Myocyte (in vitro differentiated cells): ENCODE results near the gene MPHOSPH10. TPM values are rescaled to one million over a fixed set of nuclear protein-coding genes. Genes with fewer than 3 reads are reported as not detected.
"Not testable (repeated sequence)": the region's sequence is repeated elsewhere in the genome, so short reads cannot be mapped to it uniquely, and the experiment has no call there.

Source experiments
- DNase-seq: peaks from one replicate; pipeline ENCODE4 v3.0.0-alpha.2; 2012; ENCODE audit warnings: low read depth
- total RNA-seq: library from RNA; depleted of rRNA; stranded (reverse); fragments of >200 nt; gene quantifications from 2 replicates; pipeline ENCODE4 v1.2.3, GENCODE V29; 2014

MPHOSPH10 gene
- total RNA-seq, 1 donor from 2014 or later: 29.0 TPM

DNA sequence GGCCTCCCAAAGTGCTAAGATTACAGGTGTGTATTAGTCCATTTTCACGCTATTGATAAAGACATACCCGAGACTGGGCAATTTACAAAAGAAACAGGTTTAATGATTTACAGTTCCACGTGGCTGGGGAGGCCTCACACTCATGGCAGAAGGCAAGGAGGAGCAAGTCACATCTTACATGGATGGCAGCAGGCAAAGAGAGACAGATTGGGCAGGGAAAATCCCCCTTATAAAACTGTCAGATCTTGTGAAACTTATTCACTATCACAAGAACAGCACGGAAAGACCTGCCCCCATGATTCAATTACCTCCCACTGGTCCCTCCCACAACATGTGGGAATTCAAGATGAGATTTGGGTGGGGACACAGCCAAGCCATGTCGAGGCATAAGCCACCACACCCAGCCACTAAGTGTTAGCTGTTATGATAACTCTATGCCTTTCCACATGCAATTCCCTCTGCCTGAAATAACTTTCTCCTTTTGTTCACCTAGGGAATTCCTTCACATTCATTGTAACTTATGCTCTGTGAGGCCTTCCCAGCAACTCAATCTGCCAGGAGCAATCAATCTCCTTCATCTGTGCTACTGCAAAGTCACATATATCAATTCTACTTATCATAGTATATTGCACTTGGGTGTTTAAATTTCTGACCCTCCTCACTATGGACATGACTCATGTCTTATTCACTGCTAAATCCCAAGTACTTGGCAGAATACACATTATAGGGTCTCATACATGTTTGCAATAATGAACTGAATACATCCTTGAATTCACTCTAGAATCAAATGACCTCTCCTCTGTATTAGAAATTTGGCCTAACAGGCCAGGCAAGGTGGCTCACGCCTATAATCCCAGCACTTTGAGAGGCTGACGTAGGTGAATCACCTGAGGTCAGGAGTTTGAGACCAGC lies 7.8 kb upstream of the MPHOSPH10 start:
- DNase-seq: no peak

GRCh38 chr2:71125506-71126294 lies 4.7 kb upstream of the MPHOSPH10 start:
- no peak for DNase-seq

DNA sequence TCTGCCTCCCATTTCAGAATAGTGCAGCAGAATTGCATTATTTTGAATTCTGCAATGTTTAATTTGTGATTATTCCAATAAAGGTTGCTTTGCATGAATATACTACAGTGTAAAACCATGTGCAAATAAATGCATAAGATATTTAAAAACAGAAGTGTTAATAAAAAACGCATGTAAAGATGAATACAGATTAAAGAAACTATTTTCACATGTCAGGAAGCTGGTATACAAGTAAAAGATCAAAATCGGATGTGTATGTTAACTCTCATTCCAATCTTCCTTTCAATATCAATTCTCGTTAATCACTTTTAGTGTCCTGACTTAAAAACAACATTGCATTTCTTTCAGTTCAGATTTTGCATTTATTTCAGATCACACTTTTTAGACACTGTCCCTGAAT lies 3.5 kb upstream of the MPHOSPH10 start:
- no peak for DNase-seq

- DNase-seq: peak; percentile 15
Measured at GRCh38 chr2:71129114-71129901, 1.1 kb upstream of the MPHOSPH10 start.

GRCh38 chr2:71129902-71130151 lies 607 bp upstream of the MPHOSPH10 start:
- no peak for DNase-seq

- DNase-seq: no peak
Measured at GRCh38 chr2:71130905-71131244, 441 bp downstream of the MPHOSPH10 start.

DNA sequence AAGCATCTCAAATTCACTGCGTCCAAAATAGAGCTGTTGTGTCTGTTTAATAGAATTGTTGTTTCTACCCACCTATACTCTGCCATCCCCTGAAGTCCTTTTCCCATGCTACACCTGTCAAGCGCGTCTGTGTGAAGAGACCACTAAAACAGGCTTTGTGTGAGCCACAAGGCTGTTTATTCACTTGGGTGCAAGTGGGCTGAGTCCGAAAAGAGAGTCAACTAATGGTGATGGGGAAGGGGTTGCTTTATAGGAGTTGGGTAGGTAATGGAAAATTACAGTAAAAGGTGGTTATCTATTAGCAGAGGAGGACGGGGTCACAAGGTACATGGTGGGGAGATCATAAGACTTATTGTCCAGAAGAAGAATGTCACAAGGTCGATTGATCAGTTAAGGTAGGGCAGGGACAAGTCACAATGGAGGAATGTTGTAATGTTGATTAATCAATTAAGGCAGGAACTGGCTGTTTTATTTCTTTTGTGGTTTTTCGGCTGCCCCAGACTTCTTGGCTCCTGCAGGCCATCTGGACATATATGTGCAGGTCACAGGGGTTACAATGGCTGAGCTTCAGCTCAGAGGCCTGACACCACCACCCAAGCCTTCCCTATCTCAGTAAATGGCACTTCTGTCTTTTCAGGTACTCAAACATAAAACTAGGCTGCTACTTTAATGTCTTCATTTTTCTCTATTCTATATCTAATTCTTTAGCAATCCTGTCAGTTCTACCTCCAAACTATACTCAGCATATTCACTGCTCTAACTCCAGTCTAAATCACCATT lies 1.1 kb downstream of the MPHOSPH10 start:
- DNase-seq: not testable (repeated sequence)

GRCh38 chr2:71133603-71134002 lies 3.2 kb downstream of the MPHOSPH10 start:
- DNase-seq: no peak

- DNase-seq: no peak
Measured at GRCh38 chr2:71136174-71136573, 5.7 kb downstream of the MPHOSPH10 start.

DNA sequence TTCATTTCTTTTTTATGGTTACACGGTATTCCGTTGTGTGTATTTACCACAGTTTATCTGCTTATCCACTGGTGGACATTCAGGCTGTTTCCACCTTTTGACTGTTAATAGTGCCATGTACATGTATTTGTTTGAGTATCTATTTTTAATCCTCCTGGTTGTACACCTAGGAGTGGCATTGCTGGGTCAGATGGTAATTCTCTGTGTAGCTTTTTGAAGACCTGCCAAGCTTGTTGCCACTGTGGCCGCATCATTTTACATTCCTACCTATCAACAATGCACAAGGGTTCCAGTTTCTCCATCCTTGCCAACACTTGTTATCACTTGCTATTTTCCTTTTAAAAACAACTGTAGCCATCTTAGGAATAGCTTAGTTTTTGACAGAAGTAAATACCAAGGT lies 13.3 kb downstream of the MPHOSPH10 start:
- DNase-seq: no peak

GRCh38 chr2:71148506-71149063 lies 18.2 kb downstream of the MPHOSPH10 start:
- DNase-seq: no peak

DNA sequence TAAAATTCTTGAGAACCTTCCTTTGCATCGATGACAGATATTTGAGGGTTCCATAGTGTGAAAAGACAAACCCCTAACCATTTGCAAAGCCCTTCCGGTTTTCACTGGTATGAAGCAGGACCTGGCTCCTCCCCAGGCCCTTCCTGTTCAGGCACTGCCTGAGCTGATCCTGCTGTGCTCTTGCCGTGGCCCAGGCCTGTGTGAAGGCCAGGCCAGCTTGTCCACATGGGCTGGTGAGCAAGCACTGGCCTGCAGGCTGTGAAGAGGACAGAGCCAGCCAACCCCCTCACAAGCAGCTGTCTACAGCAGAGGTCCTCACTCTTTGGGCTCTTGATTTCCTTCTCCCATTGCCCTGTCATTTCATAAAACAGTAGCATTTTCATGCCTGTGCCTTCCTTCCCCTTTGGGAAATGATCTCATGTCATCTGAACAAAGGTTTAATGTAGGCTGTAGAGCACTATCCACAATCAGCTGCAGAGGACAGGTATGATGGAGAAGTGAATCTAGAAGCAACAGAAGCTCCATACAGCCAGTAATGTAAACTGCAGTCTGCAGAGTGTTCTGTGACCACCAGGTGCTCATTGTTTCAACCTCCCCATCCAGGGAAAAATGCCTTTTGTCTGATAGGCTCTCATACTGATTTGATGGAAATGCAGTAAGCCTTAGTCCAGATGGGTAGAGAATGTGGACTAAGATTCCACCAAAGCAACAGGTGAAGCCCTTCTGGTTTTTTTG lies 19.8 kb downstream of the MPHOSPH10 start:
- DNase-seq: peak; percentile 26

DNA sequence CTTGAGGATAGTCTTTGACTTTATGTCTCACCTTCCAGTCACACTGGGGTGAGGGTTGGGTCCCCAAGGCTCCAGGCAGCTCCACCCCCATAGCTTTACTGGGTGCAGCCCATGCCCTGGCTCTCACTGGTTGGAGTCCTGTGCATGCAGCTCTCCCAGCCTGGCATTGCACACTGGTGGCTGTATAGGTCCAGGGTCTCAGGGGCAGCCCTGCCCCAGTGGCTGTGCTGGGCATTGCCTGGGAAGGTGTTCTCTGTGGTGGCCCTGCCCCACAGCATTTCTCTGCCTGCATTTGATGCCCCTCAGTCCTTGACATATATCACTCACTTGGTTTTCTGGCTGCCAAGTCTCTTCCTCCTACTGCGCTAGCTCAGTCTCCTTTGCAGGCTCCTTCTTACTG lies 21.2 kb downstream of the MPHOSPH10 start:
- no peak for DNase-seq

- no peak for DNase-seq
Measured at GRCh38 chr2:71153585-71154224, 23.3 kb downstream of the MPHOSPH10 start.

- no peak for DNase-seq
Measured at GRCh38 chr2:71154279-71154678, 23.8 kb downstream of the MPHOSPH10 start.

DNA sequence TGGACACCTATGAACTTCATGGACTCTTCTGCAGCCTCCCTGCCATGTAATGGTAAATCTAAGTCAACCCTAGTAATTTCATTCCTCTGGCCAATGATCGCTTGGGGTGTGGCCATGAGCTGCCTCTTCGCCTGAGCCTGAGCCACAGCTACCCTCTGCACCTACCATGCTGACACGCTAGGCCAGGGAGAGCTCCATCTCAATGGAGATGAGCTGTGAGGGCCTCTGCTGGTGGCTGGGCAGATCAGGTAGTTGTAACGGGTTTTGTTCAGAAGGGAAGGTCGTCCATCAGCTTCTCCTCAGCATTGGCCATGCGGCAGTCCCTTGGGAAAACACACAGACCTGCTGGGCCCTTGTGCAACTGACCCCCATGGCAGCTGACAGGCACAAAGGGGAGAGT lies 24.4 kb downstream of the MPHOSPH10 start:
- no peak for DNase-seq

- no peak for DNase-seq
Measured at GRCh38 chr2:71155846-71156245, 25.4 kb downstream of the MPHOSPH10 start.

DNA sequence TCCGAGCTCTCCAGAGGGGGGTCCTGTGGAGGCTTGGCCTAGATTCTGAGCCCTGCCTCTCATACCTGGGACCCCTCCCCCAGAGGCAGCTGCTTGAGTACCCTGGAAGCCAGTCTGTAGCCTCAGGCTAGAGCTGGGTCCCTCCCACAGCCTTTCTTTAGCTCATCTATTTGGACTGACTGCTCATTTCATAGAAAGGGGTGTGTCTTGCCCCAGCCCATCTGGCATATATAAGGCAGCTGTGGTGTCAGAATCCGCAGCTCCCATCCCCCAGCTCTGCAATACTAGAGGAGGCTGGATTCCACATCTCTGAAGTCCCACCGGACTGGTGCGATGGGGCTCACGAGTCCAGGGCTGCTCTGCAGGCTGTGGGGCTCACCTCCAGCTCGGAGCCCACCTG lies 26.1 kb downstream of the MPHOSPH10 start:
- DNase-seq: peak; percentile 17

GRCh38 chr2:71157124-71157793 lies 26.8 kb downstream of the MPHOSPH10 start:
- DNase-seq: peak; percentile 43
